ENCODE results near the gene AK4.
"Not testable (repeated sequence)": the region's sequence is repeated elsewhere in the genome, so short reads cannot be mapped to it uniquely, and the experiment has no call there.

Gene AK4

DNA sequence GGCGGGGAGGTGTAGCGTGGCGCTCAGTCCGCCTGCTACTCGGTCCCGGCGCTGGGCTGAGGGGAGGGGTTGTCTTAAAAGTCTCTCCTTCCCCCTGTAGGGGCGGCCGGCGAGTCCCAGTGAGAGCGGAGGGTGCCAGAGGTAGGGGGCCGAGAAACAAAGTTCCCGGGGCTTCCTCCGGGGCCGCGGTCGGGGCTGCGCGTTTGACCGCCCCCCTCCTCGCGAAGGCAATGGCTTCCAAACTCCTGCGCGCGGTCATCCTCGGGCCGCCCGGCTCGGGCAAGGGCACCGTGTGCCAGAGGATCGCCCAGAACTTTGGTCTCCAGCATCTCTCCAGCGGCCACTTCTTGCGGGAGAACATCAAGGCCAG lies at the start of gene AK4:
TSS of gene AK4 (plus strand) at position 26 of the 370 bp plus-strand sequence. CDS start at position 231, 205 bp downstream.
- DNase-seq, result not testable (repeated sequence)

GRCh38 chr1:65103807-65104206 lies 44.2 kb upstream of the AK4 start:
- DNase-seq, result no peak

DNA sequence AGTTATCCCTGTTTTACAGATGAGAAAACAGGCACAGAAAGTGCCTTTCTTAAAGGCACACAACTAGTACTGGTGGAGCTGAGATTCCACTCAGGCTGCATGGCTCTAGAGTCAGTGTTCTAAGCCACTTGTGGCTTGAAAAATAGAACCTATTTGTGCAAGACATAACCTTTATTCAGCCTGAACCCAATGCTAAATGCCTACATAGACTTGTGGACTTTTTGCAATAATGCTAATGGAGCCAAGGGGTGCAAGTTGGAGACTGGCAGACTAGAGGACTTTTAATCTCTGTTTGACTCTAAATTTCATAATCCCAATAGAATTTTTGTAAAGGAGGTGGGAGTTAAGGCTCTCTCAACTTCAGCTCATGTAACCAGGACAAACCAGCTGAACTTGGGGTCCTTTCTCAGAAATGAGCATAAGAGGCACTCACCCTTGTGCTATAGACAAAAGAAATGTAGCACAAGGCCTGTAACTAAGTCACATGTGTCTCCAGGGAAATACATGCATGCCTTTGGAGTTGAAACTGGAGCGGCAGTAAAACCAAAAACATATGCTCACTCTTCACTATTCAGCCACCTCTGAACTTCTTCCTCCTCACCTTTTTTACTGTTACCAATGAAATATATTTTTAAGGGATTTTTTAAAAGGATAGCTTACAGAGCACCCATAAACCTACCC lies 43.0 kb upstream of the AK4 start:
- DNase-seq, result no peak

- no peak for DNase-seq
These were observed 42.4 kb upstream of the AK4 start for GRCh38 chr1:65105596-65105995.

- DNase-seq, result peak; percentile 10 to 26
These were observed 39.9 kb upstream of the AK4 start for GRCh38 chr1:65108025-65108642.

DNA sequence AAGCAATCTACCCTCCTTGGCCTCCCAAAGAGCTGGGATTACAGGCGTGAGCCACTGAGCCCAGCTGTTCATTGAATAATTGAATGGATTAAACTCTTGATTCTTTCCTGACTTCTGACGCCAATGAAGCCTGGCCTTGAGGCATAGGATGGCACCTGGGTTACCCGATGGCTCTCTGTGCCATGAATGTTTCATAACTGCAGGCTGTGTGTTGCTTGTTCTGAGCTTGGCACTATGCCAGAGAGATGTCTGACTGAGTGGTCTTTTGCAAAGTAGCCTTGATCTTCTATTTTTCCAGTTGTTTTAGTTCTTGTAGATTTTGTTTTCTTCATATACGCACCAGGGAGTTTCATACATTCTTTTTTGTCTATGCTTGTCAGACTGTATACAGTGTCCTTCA lies 38.5 kb upstream of the AK4 start:
- DNase-seq, result peak in 1 of 2 experiments; percentile 9

DNA sequence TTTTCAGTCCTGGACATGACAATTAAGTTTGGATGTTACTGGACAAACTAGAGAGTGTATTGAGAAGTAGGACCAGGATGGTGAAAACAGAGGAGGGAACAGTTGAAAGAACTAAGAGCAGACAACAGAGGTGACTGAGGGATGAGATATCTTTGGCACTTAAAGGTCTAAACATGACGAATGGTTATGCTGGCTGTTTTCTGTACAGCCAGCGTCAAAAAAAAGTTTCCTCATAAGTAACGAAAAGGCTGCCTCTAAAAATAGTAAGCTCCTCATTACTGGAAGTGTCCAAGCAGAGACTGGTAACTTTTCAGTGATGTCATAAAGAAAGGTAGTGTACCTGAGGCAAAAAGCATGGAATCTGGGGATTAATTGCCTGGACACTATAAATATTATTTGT lies 35.2 kb upstream of the AK4 start:
- DNase-seq, result no peak

DNA sequence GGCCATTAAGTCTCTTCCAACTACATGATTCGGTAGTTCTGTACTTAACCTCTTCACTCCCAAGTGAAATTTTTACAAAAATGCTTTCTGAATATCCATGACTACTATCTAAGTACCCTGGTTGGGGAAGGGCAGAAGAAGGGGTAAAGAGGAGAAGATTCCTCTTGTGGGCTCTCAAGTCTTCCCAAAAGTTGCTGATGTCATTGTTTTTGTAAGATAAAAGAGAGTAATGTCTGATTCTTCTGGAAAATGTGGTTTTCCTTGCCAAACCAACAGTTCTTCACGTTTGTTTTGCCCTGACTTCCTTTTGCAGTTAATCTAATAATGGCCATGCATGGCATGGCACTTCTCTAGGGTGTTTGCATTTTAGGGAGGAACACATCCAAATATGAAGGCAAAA lies 34.7 kb upstream of the AK4 start:
- no peak for DNase-seq

DNA sequence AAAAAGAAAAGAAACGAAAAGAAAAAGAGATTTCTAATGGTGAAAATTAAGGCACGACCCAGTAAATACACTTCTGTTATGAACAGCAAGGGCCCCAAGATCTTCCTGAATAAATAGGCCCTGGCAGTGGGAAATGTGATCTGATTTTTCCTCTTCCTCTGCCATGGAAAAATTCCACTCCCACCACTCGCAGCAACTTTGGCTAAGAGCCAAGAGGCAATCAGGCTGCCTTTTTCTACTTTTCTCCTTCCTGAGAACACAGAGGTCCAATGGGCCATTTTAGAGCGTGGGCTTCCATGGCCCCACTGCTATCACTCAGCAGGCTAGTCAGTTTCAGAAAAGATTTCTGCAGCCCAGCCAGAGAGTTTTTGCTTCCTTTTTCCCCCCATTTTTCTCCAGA lies 33.7 kb upstream of the AK4 start:
- peak in 1 of 2 experiments; percentile 0 for DNase-seq

GRCh38 chr1:65119951-65120350 lies 28.1 kb upstream of the AK4 start:
- no peak for DNase-seq

- not testable (repeated sequence) for DNase-seq
These were observed 18.9 kb upstream of the AK4 start for GRCh38 chr1:65129104-65129503.

- DNase-seq, result no peak
These were observed 9.5 kb upstream of the AK4 start for GRCh38 chr1:65138524-65138923.

DNA sequence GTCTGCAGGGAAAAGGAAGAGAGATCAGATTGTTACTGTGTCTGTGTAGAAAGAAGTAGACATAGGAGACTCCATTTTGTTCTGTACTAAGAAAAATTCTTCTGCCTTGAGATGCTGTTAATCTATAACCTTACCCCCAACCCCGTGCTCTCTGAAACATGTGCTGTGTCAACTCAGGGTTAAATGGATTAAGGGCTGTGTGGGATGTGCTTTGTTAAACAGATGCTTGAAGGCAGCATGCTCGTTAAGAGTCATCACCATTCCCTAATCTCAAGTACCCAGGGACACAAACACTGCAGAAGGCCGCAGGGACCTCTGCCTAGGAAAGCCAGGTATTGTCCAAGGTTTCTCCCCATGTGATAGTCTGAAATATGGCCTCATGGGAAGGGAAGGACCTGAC lies 8.2 kb upstream of the AK4 start:
- DNase-seq, result not testable (repeated sequence)

DNA sequence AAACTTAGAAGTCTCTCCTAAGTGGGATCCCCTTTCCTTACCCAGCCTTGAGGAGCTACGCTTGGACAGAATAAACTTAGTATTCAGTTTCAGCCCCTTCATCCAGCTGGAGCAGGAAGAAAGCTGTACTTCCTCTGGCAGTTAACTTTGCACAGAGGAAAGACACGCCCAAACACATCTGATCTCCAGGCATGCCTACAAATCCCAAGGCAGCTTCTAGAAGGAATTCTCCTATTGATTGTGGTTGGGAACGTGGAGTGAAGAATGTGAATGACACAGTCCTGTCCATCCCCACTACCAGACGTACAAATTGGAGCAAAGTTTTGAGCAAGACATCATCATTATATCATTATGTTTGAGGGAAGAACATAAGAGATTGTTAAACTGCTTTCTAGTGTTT lies 6.6 kb upstream of the AK4 start:
- no peak for DNase-seq

GRCh38 chr1:65141918-65142317 lies 6.1 kb upstream of the AK4 start:
- DNase-seq, result no peak

- not testable (repeated sequence) for DNase-seq
These were observed 4.8 kb upstream of the AK4 start for GRCh38 chr1:65143112-65143658.

DNA sequence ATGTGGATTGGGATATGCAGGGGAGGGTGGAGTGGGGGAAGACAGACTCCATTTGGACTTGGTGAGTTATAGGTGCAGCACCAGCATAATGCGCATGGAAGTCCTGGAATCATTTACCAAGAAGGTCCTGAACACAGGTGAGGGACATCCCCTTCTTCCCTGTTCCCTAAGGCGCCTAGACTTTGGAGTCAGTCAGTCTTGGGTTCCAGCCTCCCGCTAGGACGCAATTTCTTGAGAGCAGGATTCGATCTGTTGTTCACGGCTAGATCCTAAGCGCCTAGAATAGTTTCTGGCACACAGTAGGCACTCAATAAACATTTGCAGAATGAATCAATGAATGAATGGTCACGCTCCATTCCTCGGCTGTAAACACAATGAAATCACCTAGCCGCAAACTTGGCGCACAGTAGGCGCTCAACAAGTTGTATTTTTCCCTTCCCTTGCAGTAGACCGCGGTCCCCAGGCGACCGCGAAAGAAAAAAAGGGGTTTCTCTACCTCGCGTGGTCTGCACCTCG lies 1.0 kb upstream of the AK4 start:
- no peak for DNase-seq

DNA sequence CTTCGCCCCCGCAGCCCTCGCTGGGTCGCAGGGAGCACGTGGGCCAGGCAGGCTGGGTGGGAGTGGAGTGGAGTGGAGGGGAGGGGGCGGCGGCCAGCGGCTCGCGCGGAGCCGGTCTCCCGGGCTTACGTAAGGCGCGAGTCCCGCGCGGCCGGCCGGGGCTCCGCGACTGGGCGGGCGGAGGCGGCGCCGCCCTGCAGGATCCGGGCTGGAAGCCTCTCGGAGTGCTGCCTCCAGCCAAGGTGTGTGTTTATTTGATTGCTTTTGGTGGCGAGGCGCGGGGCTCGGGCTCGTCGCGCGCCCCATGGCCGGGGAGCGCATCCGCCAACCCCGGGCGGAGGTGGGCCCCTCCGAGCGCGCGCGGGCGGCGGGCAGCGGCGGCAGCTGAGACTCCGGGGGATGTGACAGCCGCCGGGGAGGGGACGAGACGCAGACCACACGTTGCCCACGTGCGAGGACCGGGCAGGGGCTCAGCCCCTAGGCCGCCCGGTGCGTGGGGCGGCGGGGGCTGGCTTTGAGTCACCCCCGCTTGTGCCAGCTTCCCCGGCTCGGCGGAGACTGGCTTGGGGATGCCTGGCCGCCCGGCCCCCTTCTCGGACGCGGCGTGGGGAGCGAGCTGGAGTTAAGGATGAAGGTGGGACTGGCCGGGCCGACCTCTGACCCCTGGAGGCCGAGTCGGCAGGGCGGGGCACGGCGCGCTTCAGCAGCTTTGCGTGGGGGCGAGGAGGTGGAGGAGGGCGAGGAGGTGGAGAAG lies 402 bp upstream of the AK4 start:
- DNase-seq, result peak in 1 of 2 experiments; percentile 42

- DNase-seq, result peak; percentile 41 to 45
These were observed 746 bp downstream of the AK4 start for GRCh38 chr1:65148548-65149350.

GRCh38 chr1:65149351-65150107 lies 1.5 kb downstream of the AK4 start:
- no peak for DNase-seq

GRCh38 chr1:65150108-65150463 lies 2.1 kb downstream of the AK4 start:
- no peak for DNase-seq
